Uterus (tissue), 2 donors: ENCODE data around the gene DMRT2.

ENCODE experiments used
- CTCF ChIP-seq, 4 experiments: fragments of 200-600 bp in 2 of 4; fragments of 450-650 bp in 2 of 4; sonication (generic) in 2 of 4; IDR thresholded peaks; one replicate each; pipeline ENCODE4 v1.5.1; 2016 to 2019; ENCODE audit warnings: antibody characterized with exemption in 4 of 4, mild to moderate bottlenecking in 2 of 4, moderate library complexity in 1 of 4
- POLR2A ChIP-seq, 2 donors: fragments of 450-650 bp; IDR thresholded peaks; one replicate each; pipeline ENCODE4 v1.6.1; 2016; ENCODE audit warnings: antibody characterized with exemption in 2 of 2, mild to moderate bottlenecking in 1 of 2, moderate library complexity in 1 of 2

- no peak for TF ChIP-seq POLR2A (IDR thresholded peaks at IDR 0.05)
- no peak for TF ChIP-seq CTCF (IDR thresholded peaks at IDR 0.05)
Measured at GRCh38 chr9:1077616-1078015, 27.5 kb downstream of the DMRT2 start.
